DOHH2 (cell line): Measurements from ENCODE around the gene MED12.

Experiments
- CTCF ChIP-seq: fragments of 200-600 bp; sonication (generic); IDR thresholded peaks from one replicate; pipeline ENCODE4 v1.5.1; 2014; ENCODE audit warnings: antibody characterized with exemption, mild to moderate bottlenecking, low read depth, low read length; ENCODE audit not compliant: poor library complexity, severe bottlenecking
- EZH2phosphoT487 ChIP-seq: fragments of 200-600 bp; sonication (generic); IDR thresholded peaks from 2 replicates; pipeline ENCODE4 v1.6.1; 2017; ENCODE audit warnings: borderline replicate concordance, mild to moderate bottlenecking, antibody characterized with exemption, low read length, moderate library complexity, mixed read lengths

- TF ChIP-seq CTCF (no peak), EZH2phosphoT487 (no peak)
Observed at GRCh38 chrX:71128166-71128833, 9.9 kb downstream of the MED12 start.
